GM12872 (cell line): ENCODE measurements around the gene KRT16.

Experiments
- TF ChIP-seq, protein P1 (sequence below): IDR thresholded peaks from 3 replicates; pipeline ENCODE4 v1.5.1; 2011; ENCODE audit warnings: low read depth, mild to moderate bottlenecking, low read length, moderate library complexity; ENCODE audit not compliant: insufficient read depth

The KRT16 gene

GRCh38 chr17:41571561-41572434 is 40.8 kb downstream of the KRT16 start, which contains the start of gene KRT9:
Gene KRT9 (minus strand): TSS chr17:41572059. CDS start chr17:41571992, 67 bp downstream.
- TF ChIP-seq, protein P1, sequence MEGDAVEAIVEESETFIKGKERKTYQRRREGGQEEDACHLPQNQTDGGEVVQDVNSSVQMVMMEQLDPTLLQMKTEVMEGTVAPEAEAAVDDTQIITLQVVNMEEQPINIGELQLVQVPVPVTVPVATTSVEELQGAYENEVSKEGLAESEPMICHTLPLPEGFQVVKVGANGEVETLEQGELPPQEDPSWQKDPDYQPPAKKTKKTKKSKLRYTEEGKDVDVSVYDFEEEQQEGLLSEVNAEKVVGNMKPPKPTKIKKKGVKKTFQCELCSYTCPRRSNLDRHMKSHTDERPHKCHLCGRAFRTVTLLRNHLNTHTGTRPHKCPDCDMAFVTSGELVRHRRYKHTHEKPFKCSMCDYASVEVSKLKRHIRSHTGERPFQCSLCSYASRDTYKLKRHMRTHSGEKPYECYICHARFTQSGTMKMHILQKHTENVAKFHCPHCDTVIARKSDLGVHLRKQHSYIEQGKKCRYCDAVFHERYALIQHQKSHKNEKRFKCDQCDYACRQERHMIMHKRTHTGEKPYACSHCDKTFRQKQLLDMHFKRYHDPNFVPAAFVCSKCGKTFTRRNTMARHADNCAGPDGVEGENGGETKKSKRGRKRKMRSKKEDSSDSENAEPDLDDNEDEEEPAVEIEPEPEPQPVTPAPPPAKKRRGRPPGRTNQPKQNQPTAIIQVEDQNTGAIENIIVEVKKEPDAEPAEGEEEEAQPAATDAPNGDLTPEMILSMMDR: no peak

DNA sequence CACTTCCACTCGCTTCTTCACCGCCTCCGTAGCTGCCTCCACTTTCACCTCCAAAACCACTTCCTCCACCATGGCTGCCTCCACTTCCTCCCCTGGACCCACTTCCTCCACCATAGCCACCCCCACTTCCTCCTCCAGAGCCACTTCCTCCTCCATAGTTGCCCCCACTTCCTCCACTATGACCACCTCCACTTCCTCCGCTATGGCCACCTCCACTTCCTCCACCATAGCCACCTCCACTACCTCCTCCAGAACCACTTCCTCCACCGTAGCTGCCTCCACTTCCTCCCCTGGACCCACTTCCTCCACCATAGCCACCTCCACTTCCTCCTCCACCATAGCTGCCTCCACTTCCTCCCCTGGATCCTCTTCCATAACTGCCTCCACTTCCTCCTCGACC is 45.2 kb downstream of the KRT16 start:
- TF ChIP-seq, protein P1: no peak

- TF ChIP-seq, protein P1: no peak
Observed at GRCh38 chr17:41565338-41565737, 47.2 kb downstream of the KRT16 start.

GRCh38 chr17:41563607-41564170 is 48.9 kb downstream of the KRT16 start:
- TF ChIP-seq, protein P1: no peak

- TF ChIP-seq, protein P1: no peak
Observed at GRCh38 chr17:41561554-41561953, 51.0 kb downstream of the KRT16 start.
